HepG2 (cell line): ENCODE results near the gene RBM8A.

ENCODE experiments used
- ATRX ChIP-seq: sonication (generic); formaldehyde crosslinking; IDR thresholded peaks from 2 replicates; pipeline ENCODE4 v1.4.0; 2020; ENCODE audit warnings: missing genetic modification reagents, borderline replicate concordance
- BCLAF1 ChIP-seq: fragments of 450-650 bp; IDR thresholded peaks from 2 replicates; pipeline ENCODE4 v1.6.1; 2017; ENCODE audit warnings: mild to moderate bottlenecking
- BRD4 ChIP-seq: sonication (generic); formaldehyde crosslinking; IDR thresholded peaks from 2 replicates; pipeline ENCODE4 v1.4.0; 2020; ENCODE audit warnings: missing genetic modification reagents
- CHD2 ChIP-seq: IDR thresholded peaks from 2 replicates; pipeline ENCODE4 v1.6.1; 2011; ENCODE audit warnings: low read depth, low read length, improper control_type of control experiment
- ELF4 ChIP-seq: sonication (generic); formaldehyde crosslinking; IDR thresholded peaks from 2 replicates; pipeline ENCODE4 v1.5.0; 2020; ENCODE audit warnings: missing genetic modification reagents, mild to moderate bottlenecking, moderate library complexity, borderline replicate concordance
- HIVEP1 ChIP-seq: sonication (generic); formaldehyde crosslinking; IDR thresholded peaks from 2 replicates; pipeline ENCODE4 v1.4.0; 2020; ENCODE audit warnings: mild to moderate bottlenecking, missing genetic modification reagents
- SIN3B ChIP-seq: fragments of 150-350 bp; IDR thresholded peaks from 2 replicates; pipeline ENCODE4 v1.6.1; 2014; ENCODE audit warnings: low read length
- ZMAT3 ChIP-seq: sonication (generic); formaldehyde crosslinking; conservative IDR thresholded peaks from 2 replicates; pipeline ENCODE4 v1.7.0; 2021; ENCODE audit warnings: missing genetic modification reagents
- ZZZ3 ChIP-seq: sonication (generic); formaldehyde crosslinking; IDR thresholded peaks from 2 replicates; pipeline ENCODE4 v1.4.0; 2020; ENCODE audit warnings: missing genetic modification reagents, mild to moderate bottlenecking, borderline replicate concordance

GRCh38 chr1:145878724-145879123, 48.6 kb downstream of the RBM8A start:
- TF ChIP-seq ELF4 (CRISPR knock-in tag) (no peak), ZZZ3 (no peak), BRD4 (CRISPR knock-in tag) (no peak), HIVEP1 (CRISPR knock-in tag) (no peak), SIN3B (no peak), BCLAF1 (no peak), CHD2 (no peak), ZMAT3 (no peak), ATRX (CRISPR knock-in tag) (no peak)
